ENCODE results near the gene RAB34. TPM values are rescaled to one million over a fixed set of nuclear protein-coding genes. Genes with fewer than 3 reads are reported as not detected.

RAB34 gene
- total RNA-seq, 1 donor, result 186 TPM

- H3K27me3 ChIP-seq (ENCODE audit: insufficient read depth, low read length), result no peaks in the 10 kb centered on the region
- H3K79me2 ChIP-seq (ENCODE audit: insufficient read depth, low read length), result peaks cover 8% of the 10 kb centered on the region
- H3K36me3 ChIP-seq (ENCODE audit: insufficient read depth, low read length), result peaks cover 37% of the 10 kb centered on the region
- H4K20me1 ChIP-seq (ENCODE audit: insufficient read depth, low read length), result peaks cover 30% of the 10 kb centered on the region
- H3K9me3 ChIP-seq (ENCODE audit: low read depth, low read length), result no peaks in the 10 kb centered on the region
- peak; percentile 15 for DNase-seq (ENCODE audit: insufficient read length, low spot score, missing footprints)
- H3K4me1 ChIP-seq (ENCODE audit: insufficient read depth, low read length), result peaks cover 9% of the 10 kb centered on the region
- H3K4me2 ChIP-seq (ENCODE audit: insufficient read depth, low read length), result no peak overlapping the region
- H2AFZ ChIP-seq (ENCODE audit: low read length), result no peak overlapping the region
- TF ChIP-seq CTCF (IDR thresholded peaks at IDR 0.05; ENCODE audit: extremely low read depth, low read depth, low read length), result no peak
- H3K4me3 ChIP-seq (ENCODE audit: insufficient read depth, low read length), result no peak overlapping the region
- no peak overlapping the region for H3K27ac ChIP-seq (ENCODE audit: low read depth, low read length)
Measured at GRCh38 chr17:28758411-28759121, 40.9 kb upstream of the RAB34 start.

- H3K27ac ChIP-seq (ENCODE audit: low read depth, low read length), result no peak overlapping the region
- TF ChIP-seq CTCF (IDR thresholded peaks at IDR 0.05; ENCODE audit: extremely low read depth, low read depth, low read length), result no peak
- DNase-seq (ENCODE audit: insufficient read length, low spot score, missing footprints), result peak; percentile 26
- H2AFZ ChIP-seq (ENCODE audit: low read length), result no peak overlapping the region
- H3K27me3 ChIP-seq (ENCODE audit: insufficient read depth, low read length), result no peaks in the 10 kb centered on the region
- no peaks in the 10 kb centered on the region for H3K9me3 ChIP-seq (ENCODE audit: low read depth, low read length)
- no peaks in the 10 kb centered on the region for H3K79me2 ChIP-seq (ENCODE audit: insufficient read depth, low read length)
- H3K4me1 ChIP-seq (ENCODE audit: insufficient read depth, low read length), result peaks cover 7% of the 10 kb centered on the region
- H4K20me1 ChIP-seq (ENCODE audit: insufficient read depth, low read length), result peaks cover 17% of the 10 kb centered on the region
- H3K4me3 ChIP-seq (ENCODE audit: insufficient read depth, low read length), result no peak overlapping the region
- no peak overlapping the region for H3K4me2 ChIP-seq (ENCODE audit: insufficient read depth, low read length)
- H3K36me3 ChIP-seq (ENCODE audit: insufficient read depth, low read length), result peaks cover 48% of the 10 kb centered on the region
Measured at GRCh38 chr17:28756049-28756804, 38.6 kb upstream of the RAB34 start.

- Histone ChIP-seq H3K9me3 (ENCODE audit: low read depth, low read length) (no peaks in the 10 kb centered on the region), H3K4me2 (ENCODE audit: insufficient read depth, low read length) (no peak overlapping the region), H3K36me3 (ENCODE audit: insufficient read depth, low read length) (peaks cover 56% of the 10 kb centered on the region), H3K27ac (ENCODE audit: low read depth, low read length) (no peak overlapping the region), H3K4me3 (ENCODE audit: insufficient read depth, low read length) (no peak overlapping the region), H3K4me1 (ENCODE audit: insufficient read depth, low read length) (peaks cover 3% of the 10 kb centered on the region), H2AFZ (ENCODE audit: low read length) (no peak overlapping the region), H3K27me3 (ENCODE audit: insufficient read depth, low read length) (no peaks in the 10 kb centered on the region), H4K20me1 (ENCODE audit: insufficient read depth, low read length) (peaks cover 15% of the 10 kb centered on the region), H3K79me2 (ENCODE audit: insufficient read depth, low read length) (peaks cover 6% of the 10 kb centered on the region)
- peak; percentile 88 for DNase-seq (ENCODE audit: insufficient read length, low spot score, missing footprints)
- TF ChIP-seq CTCF (IDR thresholded peaks at IDR 0.05; ENCODE audit: extremely low read depth, low read depth, low read length), result no peak
Measured at GRCh38 chr17:28755486-28755885, 37.8 kb upstream of the RAB34 start.

All from osteoblast (primary cell).